ENCODE results near the gene C19orf25.
A peak's percentile ranks its signal among the peaks of the same experiment; 100 is the strongest.

Gene C19orf25

GRCh38 chr19:1466461-1467214 is 12.4 kb downstream of the C19orf25 start:
- no peak for DNase-seq (ENCODE audit: low spot score)

GRCh38 chr19:1466018-1466460 is 13.0 kb downstream of the C19orf25 start:
- no peak for DNase-seq (ENCODE audit: low spot score)

- no peak for DNase-seq (ENCODE audit: low spot score)
Observed at GRCh38 chr19:1465191-1466016, 13.6 kb downstream of the C19orf25 start.

GRCh38 chr19:1461862-1462261 is 17.2 kb downstream of the C19orf25 start:
- DNase-seq (ENCODE audit: low spot score): no peak

- DNase-seq (ENCODE audit: low spot score): no peak
Observed at GRCh38 chr19:1460033-1460995, 18.7 kb downstream of the C19orf25 start.

- no peak for DNase-seq (ENCODE audit: low spot score)
Observed at GRCh38 chr19:1459479-1459878, 19.5 kb downstream of the C19orf25 start.

GRCh38 chr19:1457892-1458291 is 21.1 kb downstream of the C19orf25 start:
- no peak for DNase-seq (ENCODE audit: low spot score)

- no peak for DNase-seq (ENCODE audit: low spot score)
Observed at GRCh38 chr19:1457031-1457739, 21.8 kb downstream of the C19orf25 start.

- no peak for DNase-seq (ENCODE audit: low spot score)
Observed at GRCh38 chr19:1456121-1456900, 22.7 kb downstream of the C19orf25 start.

- DNase-seq (ENCODE audit: low spot score): peak; percentile 81
Observed at GRCh38 chr19:1455336-1456120, 23.5 kb downstream of the C19orf25 start.

- DNase-seq (ENCODE audit: low spot score): no peak
Observed at GRCh38 chr19:1455002-1455335, 24.0 kb downstream of the C19orf25 start.

- peak; percentile 90 for DNase-seq (ENCODE audit: low spot score)
Observed at GRCh38 chr19:1453525-1454364, 25.3 kb downstream of the C19orf25 start.

GRCh38 chr19:1452802-1453524 is 26.1 kb downstream of the C19orf25 start:
- no peak for DNase-seq (ENCODE audit: low spot score)

GRCh38 chr19:1451916-1452801 is 26.9 kb downstream of the C19orf25 start:
- DNase-seq (ENCODE audit: low spot score): no peak

- no peak for DNase-seq (ENCODE audit: low spot score)
Observed at GRCh38 chr19:1450735-1451731, 28.0 kb downstream of the C19orf25 start.
